GM12865 (cell line): ENCODE results near the gene ATP6V1F.
A peak's percentile ranks its signal among the peaks of the same experiment; 100 is the strongest.

Experiments used
- DNase-seq: peaks from one replicate; pipeline ENCODE4 v3.0.0; 2010; ENCODE audit warnings: low read depth
- H3K4me3 ChIP-seq: 2 replicates; pipeline ENCODE4 v1.5.1; 2011; ENCODE audit warnings: mild to moderate bottlenecking, low read depth, low read length, control low read depth
- TF ChIP-seq, protein P1 (sequence below): IDR thresholded peaks from 2 replicates; pipeline ENCODE4 v1.5.1; 2011; ENCODE audit warnings: low read length, control low read depth, low read depth, inconsistent platforms; ENCODE audit not compliant: insufficient read depth; ENCODE audit errors: missing control alignments

Gene ATP6V1F

GRCh38 chr7:128872394-128872824 is 9.8 kb downstream of the ATP6V1F start:
- TF ChIP-seq, protein P1, sequence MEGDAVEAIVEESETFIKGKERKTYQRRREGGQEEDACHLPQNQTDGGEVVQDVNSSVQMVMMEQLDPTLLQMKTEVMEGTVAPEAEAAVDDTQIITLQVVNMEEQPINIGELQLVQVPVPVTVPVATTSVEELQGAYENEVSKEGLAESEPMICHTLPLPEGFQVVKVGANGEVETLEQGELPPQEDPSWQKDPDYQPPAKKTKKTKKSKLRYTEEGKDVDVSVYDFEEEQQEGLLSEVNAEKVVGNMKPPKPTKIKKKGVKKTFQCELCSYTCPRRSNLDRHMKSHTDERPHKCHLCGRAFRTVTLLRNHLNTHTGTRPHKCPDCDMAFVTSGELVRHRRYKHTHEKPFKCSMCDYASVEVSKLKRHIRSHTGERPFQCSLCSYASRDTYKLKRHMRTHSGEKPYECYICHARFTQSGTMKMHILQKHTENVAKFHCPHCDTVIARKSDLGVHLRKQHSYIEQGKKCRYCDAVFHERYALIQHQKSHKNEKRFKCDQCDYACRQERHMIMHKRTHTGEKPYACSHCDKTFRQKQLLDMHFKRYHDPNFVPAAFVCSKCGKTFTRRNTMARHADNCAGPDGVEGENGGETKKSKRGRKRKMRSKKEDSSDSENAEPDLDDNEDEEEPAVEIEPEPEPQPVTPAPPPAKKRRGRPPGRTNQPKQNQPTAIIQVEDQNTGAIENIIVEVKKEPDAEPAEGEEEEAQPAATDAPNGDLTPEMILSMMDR = peak; percentile 5
- H3K4me3 ChIP-seq = no peak overlapping the region
- DNase-seq = no peak

DNA sequence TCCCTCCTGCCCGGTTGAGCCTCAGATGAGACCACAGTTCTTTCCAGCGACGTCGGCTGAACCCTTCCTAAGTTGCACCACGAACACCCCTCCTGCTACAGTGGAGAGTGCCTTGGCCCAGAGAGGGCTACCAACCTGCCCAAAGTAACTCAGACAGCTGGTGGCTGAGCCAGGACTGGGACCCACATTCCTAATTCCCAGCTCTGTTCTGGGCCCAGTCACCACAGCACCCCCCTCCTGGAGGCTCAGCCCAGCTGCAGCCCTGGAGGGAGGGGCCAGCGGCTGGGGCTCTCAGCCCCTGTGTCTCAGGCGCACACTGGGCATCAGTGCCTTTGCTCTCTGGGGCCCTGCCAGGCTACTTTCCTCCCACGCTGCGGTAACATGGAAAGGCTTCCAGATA is 10.6 kb downstream of the ATP6V1F start:
- TF ChIP-seq, protein P1 = no peak
- DNase-seq = no peak

DNA sequence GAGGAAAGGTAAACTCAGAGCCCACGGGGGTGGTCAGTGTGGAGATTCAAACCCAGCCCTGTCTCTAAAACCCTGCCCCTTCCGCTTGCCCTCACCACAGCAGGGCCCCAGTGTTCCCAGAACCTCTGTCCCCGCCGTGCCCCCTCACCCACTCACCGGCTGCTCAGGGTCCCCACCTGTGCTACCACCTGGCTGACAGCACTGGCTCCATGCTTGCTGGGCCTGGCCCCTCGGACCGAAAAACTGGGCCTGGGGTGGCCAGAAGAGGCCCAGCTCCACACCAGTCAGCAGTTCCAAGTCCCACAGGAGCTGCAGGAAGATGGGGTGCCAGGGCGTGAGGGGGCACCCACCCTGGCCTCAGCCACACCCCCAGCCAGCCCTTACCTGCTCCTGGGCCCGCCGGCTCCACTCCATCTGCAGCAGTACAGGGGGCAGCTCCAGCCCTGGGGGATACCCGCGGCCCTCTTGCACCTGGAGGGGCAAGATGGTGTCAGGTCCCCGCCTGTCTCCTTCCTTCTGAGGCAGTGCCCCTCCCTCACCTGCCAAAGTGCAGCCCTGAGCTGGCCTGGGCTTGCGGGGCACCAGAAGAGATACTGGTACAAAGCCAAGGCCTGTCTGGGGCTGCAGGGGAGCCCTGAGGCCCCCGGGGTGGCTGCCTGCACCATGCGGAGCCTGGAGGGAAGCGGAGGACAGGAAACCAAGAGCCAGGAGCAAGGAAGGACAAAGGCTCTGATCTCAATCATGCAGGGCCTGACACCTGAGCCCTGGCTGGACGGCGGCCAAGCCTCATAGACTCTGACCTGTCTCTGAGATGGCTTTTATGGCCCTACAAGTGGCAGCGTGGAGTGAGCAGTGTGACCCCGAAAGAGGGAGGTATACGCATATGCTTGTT is 11.7 kb downstream of the ATP6V1F start:
- H3K4me3 ChIP-seq = no peak overlapping the region
- TF ChIP-seq, protein P1 = no peak
- no peak for DNase-seq

More for the DNA sequence above, 10.6 kb downstream of the ATP6V1F start:
- H3K4me3 ChIP-seq = no peak overlapping the region

DNA sequence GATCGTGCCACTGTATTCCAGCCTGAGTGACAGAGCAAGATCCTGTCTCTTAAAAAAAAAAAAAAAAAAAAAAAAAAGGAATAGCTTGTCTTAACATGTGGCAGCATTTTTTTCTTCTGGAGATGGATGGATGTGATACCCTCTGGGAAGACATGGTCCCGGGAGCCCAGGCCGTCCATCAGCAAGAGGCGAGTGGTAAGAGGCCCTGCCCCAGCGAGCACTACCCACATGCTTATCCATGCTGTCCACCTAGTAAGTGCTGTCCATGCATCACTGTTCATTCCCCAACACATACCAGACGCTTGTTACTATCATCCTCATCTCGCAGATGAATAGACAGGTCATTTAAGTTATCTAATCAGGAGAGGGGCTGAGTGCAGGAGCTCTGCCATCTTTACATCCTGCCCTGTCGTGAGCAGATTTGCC is 12.9 kb downstream of the ATP6V1F start:
- no peak overlapping the region for H3K4me3 ChIP-seq
- DNase-seq = no peak
- TF ChIP-seq, protein P1 = no peak

GRCh38 chr7:128876127-128876526 is 13.5 kb downstream of the ATP6V1F start:
- DNase-seq = no peak
- TF ChIP-seq, protein P1 = no peak
- no peak overlapping the region for H3K4me3 ChIP-seq

DNA sequence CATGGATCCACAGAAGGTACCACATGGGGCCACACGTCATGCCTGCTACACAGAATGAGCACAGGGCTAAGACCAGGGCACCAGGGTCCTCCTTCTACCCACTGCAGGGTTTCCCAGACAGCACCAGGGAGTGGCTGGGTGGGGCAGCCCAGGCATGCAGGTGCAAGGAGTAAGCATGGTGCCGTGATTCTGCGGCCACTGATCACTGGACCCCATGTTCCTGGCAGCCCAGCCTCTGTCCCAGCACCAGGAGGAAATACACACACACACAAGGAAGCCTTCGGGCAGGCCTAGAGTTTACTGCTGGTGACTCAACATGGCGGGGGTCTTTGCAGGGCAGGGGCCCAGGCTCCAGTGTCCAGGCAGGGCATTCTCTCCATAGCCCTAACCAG is 13.9 kb downstream of the ATP6V1F start:
- DNase-seq = no peak
- H3K4me3 ChIP-seq = no peak overlapping the region
- TF ChIP-seq, protein P1 = no peak
